A549 (cell line): ENCODE data around the gene PPM1H. TPM values are rescaled to one million over a fixed set of nuclear protein-coding genes. Genes with fewer than 3 reads are reported as not detected.

ENCODE experiments used
- ATAC-seq, 2 experiments: fragments of 200-7000 bp in 1 of 2; fragments of >200 bp in 1 of 2; cut with Nextera tagmentation in 1 of 2; cut with Tn5 transposase in 1 of 2; 3 replicates each; pipeline versions ENCODE4 v1.8.0 to v1.9.1; 2018 to 2020; ENCODE audit warnings: mild to moderate bottlenecking in 1 of 2, moderate library complexity in 1 of 2
- CTCF ChIA-PET: fragments of 300-600 bp; sonication (Branson Sonifier 250); formaldehyde crosslinking; extraction: SDS; loops from one replicate; lab custom pipeline; 2021; ENCODE audit warnings: antibody characterized with exemption, inconsistent platforms; lab: Yijun Ruan, JAX
- POLR2A ChIA-PET: fragments of 350-600 bp; formaldehyde crosslinking; extraction: SDS; loops from one replicate; lab custom pipeline; 2021; ENCODE audit warnings: antibody characterized with exemption, inconsistent platforms; lab: Yijun Ruan, JAX
- DNase-seq, 2 experiments: peaks; one replicate each; pipeline versions ENCODE4 v3.0.0 to v3.0.0-alpha.2; 2011 to 2016; ENCODE audit warnings: low read depth in 1 of 2, low spot score in 1 of 2
- FAIRE-seq: peaks from 2 replicates; lab custom pipeline; 2011; peaks lifted over from hg19 to GRCh38; lab: Jason Lieb, UNC
- H3K27ac ChIP-seq, 2 experiments: fragments of >200 bp; sonication (Bioruptor Twin); formaldehyde crosslinking; 3 replicates each; pipeline ENCODE4 v1.5.1; 2016 to 2017
- H3K4me1 ChIP-seq: fragments of >200 bp; sonication (Bioruptor Twin); formaldehyde crosslinking; 3 replicates; pipeline ENCODE4 v1.6.1; 2016
- H3K4me2 ChIP-seq: fragments of >200 bp; sonication (Bioruptor Twin); formaldehyde crosslinking; 3 replicates; pipeline ENCODE4 v1.6.1; 2016
- H3K4me3 ChIP-seq: fragments of >200 bp; sonication (Bioruptor Twin); formaldehyde crosslinking; 3 replicates; pipeline ENCODE4 v1.5.1; 2016
- H3K9me3 ChIP-seq: fragments of >200 bp; sonication (Bioruptor Twin); formaldehyde crosslinking; 3 replicates; pipeline ENCODE4 v1.6.1; 2016
- EHMT2 ChIP-seq: fragments of 200-600 bp; sonication (generic); IDR thresholded peaks from 2 replicates; pipeline ENCODE4 v1.6.1; 2016; ENCODE audit warnings: antibody characterized with exemption, low read depth, mild to moderate bottlenecking, moderate library complexity
- ESRRA ChIP-seq: fragments of 150-350 bp; IDR thresholded peaks from 2 replicates; pipeline ENCODE4 v1.6.1; 2014; ENCODE audit warnings: mild to moderate bottlenecking, low read length, borderline replicate concordance
- HEYL ChIP-seq: fragments of 250-450 bp; sonication (Bioruptor Pico); IDR thresholded peaks from 2 replicates; pipeline ENCODE4 v1.8.0; 2021; ENCODE audit warnings: mild to moderate bottlenecking, moderate library complexity
- HOXB5 ChIP-seq: fragments of 250-450 bp; sonication (Bioruptor Pico); IDR thresholded peaks from 2 replicates; pipeline ENCODE4 v1.5.0; 2020; ENCODE audit warnings: mild to moderate bottlenecking, moderate library complexity
- NPAS2 ChIP-seq: fragments of 250-450 bp; sonication (Bioruptor Pico); IDR thresholded peaks from 2 replicates; pipeline ENCODE4 v1.8.0; 2022; ENCODE audit warnings: mild to moderate bottlenecking, moderate library complexity, borderline replicate concordance
- POLR2A ChIP-seq: IDR thresholded peaks from 2 replicates; pipeline ENCODE4 v1.6.1; 2012; ENCODE audit warnings: mild to moderate bottlenecking, low read length
- RAD21 ChIP-seq, 2 experiments: fragments of >200 bp in 1 of 2; sonication (Bioruptor Twin) in 1 of 2; formaldehyde crosslinking in 1 of 2; IDR thresholded peaks in 1 of 2; conservative IDR thresholded peaks in 1 of 2; 2 replicates in 1 of 2; 3 replicates in 1 of 2; pipeline ENCODE4 v1.6.1; 2012 to 2018; ENCODE audit warnings: inconsistent platforms in 1 of 2
- RCOR1 ChIP-seq: fragments of 150-350 bp; IDR thresholded peaks from 2 replicates; pipeline ENCODE4 v1.6.1; 2014; ENCODE audit warnings: antibody characterized with exemption, low read length, low read depth
- RFX5 ChIP-seq: fragments of 450-650 bp; IDR thresholded peaks from 2 replicates; pipeline ENCODE4 v1.7.1; 2014; ENCODE audit warnings: antibody characterized with exemption, mild to moderate bottlenecking, moderate library complexity
- SREBF2 ChIP-seq: fragments of 450-650 bp; IDR thresholded peaks from 2 replicates; pipeline ENCODE4 v1.6.1; 2014; ENCODE audit warnings: mild to moderate bottlenecking, moderate library complexity
- TFCP2L1 ChIP-seq: fragments of 250-450 bp; sonication (Bioruptor Pico); IDR thresholded peaks from 2 replicates; pipeline ENCODE4 v1.5.0; 2021; ENCODE audit warnings: mild to moderate bottlenecking
- TP53 ChIP-seq: fragments of 250-450 bp; sonication (Bioruptor Pico); IDR thresholded peaks from 2 replicates; pipeline ENCODE4 v1.5.0; 2021; ENCODE audit warnings: mild to moderate bottlenecking, moderate library complexity
- WGBS: methylation state at CpG from one replicate; pipeline ENCODE4 v1.1.6; 2017; ENCODE audit errors: missing lambda C conversion rate; 5-methylcytosine and 5-hydroxymethylcytosine counted together
- polyA plus RNA-seq, 4 experiments: library from polyadenylated mRNA; depleted of rRNA in 3 of 4; stranded (reverse); fragments of >200 nt; fragmentation: RNase III in 1 of 4; extraction: RNeasy Plus Mini Kit Qiagen cat#74134 plus additional on column Dnase treatment in 1 of 4; gene quantifications; 2 replicates in 3 of 4; 3 replicates in 1 of 4; pipeline ENCODE4 v1.2.3, GENCODE V29; 2011 to 2017
- TF ChIP-seq, protein P1 (sequence below): fragments of 150-350 bp; IDR thresholded peaks from 2 replicates; pipeline ENCODE4 v1.6.1; 2014; ENCODE audit warnings: low read depth, mild to moderate bottlenecking, low read length
- TF ChIP-seq, protein P2 (sequence below): fragments of >200 bp; sonication (Bioruptor Twin); formaldehyde crosslinking; IDR thresholded peaks from 2 replicates; pipeline ENCODE4 v1.6.1; 2016
- TF ChIP-seq, protein P3 (sequence below): fragments of 200-600 bp; sonication (generic); IDR thresholded peaks from 2 replicates; pipeline ENCODE4 v1.6.1; 2016; ENCODE audit warnings: antibody characterized with exemption, mild to moderate bottlenecking, moderate library complexity
- TF ChIP-seq, protein P4 (sequence below): fragments of 250-450 bp; sonication (Bioruptor Pico); IDR thresholded peaks from 2 replicates; pipeline ENCODE4 v1.5.0; 2020; ENCODE audit warnings: low read depth, mild to moderate bottlenecking, moderate library complexity
- TF ChIP-seq, protein P5 (sequence below): IDR thresholded peaks from 2 replicates; pipeline ENCODE4 v1.6.1; 2012; ENCODE audit warnings: low read depth, borderline replicate concordance

The PPM1H gene
- polyA plus RNA-seq, 2 of the 4 experiments (the other 2 are of a cell fraction): 7.8 TPM

DNA sequence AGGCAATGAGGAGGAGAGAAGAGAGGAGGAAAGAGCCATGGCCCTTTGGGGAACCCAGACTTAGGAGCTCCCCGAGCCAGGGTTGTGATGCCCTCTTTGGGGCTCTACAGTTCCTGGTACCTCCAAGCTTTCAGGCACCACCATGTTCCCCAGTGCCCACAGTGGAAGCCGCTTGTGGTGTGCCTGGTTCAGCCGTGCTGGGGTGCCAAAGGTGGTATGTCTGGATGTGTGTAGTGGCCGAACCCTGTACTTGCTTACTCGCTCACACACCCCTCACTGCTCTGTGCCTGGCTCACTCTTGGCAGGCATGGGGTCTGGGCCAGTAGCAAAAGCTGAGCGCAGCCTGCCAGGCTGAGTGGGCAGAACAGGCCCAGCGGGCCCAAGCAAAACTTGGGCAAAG is 257.6 kb downstream of the PPM1H start:
- DNase-seq (no peak), FAIRE-seq (no peak), ATAC-seq (no peak)
- H3K27ac ChIP-seq: no peak overlapping the region
- no peak for TF ChIP-seq SREBF2
- TF ChIP-seq RFX5: no peak
- TF ChIP-seq HEYL (CRISPR knock-in tag): no peak
- no peak for TF ChIP-seq TP53 (CRISPR knock-in tag)
- TF ChIP-seq, protein P1, sequence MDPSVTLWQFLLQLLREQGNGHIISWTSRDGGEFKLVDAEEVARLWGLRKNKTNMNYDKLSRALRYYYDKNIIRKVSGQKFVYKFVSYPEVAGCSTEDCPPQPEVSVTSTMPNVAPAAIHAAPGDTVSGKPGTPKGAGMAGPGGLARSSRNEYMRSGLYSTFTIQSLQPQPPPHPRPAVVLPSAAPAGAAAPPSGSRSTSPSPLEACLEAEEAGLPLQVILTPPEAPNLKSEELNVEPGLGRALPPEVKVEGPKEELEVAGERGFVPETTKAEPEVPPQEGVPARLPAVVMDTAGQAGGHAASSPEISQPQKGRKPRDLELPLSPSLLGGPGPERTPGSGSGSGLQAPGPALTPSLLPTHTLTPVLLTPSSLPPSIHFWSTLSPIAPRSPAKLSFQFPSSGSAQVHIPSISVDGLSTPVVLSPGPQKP: no peak
- TF ChIP-seq NPAS2: no peak
- no peak for TF ChIP-seq EHMT2
- TF ChIP-seq, protein P2, sequence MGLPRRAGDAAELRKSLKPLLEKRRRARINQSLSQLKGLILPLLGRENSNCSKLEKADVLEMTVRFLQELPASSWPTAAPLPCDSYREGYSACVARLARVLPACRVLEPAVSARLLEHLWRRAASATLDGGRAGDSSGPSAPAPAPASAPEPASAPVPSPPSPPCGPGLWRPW: no peak
- TF ChIP-seq HOXB5: no peak
- no peak overlapping the region for H3K4me2 ChIP-seq
- POLR2A ChIA-PET: no interaction called here
- H3K4me1 ChIP-seq: no peaks in the 10 kb centered on the region
- no peak overlapping the region for H3K4me3 ChIP-seq
- CTCF ChIA-PET: interaction anchor here (1.3 kb wide), 1 partner anchor 117 kb away, joined by 3 read pairs; no protein-coding TSS in a partner anchor
- WGBS: 94% methylated on average over 7 of the region's 7 CpGs
- 0 out of 3 replicates have a peak, but pooled peaks cover 3% of the 10 kb centered on the region for H3K9me3 ChIP-seq

DNA sequence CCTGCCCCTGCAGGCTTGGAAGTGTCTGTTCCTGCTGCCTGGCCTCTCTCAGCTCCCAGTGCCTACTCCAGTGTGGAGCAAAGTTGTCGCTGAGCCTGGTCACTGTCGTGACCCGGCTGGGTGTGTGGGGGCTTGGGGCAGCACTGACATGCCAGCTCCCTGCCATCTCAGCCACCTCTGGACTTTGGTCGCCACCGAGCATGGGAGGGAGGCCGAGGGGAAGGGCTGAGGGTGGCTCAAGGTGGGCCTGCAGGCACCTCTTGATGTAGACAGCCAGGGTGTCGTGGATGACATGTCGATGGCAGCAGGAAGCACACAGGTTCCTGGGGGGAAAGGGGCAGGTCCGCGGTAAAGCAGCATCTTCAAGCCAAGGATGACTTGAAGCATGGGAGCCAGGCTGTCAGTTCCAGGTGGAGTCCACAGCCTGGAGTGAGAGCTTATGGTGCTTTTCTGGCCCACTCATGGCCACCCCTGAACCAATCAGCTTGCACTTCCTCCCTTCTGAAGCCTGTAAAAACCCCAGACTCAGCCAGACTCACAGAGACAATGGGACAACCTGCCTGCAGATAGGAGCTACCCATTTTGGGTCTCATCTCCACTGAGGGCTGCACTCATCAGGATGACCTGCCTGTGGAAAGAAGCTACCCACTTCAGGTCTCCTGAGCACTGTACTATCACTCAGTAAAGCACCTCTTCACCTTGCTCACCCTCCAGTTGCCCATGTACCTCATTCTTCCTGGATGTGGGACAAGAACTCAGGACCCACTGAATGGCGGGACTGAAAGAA is 258.2 kb downstream of the PPM1H start:
- ATAC-seq (no peak), FAIRE-seq (no peak), DNase-seq (no peak)
- WGBS: 92% methylated on average over 10 of the region's 11 CpGs
- H3K9me3 ChIP-seq: 0 out of 3 replicates have a peak, but pooled peaks cover 3% of the 10 kb centered on the region
- TF ChIP-seq, protein P3, sequence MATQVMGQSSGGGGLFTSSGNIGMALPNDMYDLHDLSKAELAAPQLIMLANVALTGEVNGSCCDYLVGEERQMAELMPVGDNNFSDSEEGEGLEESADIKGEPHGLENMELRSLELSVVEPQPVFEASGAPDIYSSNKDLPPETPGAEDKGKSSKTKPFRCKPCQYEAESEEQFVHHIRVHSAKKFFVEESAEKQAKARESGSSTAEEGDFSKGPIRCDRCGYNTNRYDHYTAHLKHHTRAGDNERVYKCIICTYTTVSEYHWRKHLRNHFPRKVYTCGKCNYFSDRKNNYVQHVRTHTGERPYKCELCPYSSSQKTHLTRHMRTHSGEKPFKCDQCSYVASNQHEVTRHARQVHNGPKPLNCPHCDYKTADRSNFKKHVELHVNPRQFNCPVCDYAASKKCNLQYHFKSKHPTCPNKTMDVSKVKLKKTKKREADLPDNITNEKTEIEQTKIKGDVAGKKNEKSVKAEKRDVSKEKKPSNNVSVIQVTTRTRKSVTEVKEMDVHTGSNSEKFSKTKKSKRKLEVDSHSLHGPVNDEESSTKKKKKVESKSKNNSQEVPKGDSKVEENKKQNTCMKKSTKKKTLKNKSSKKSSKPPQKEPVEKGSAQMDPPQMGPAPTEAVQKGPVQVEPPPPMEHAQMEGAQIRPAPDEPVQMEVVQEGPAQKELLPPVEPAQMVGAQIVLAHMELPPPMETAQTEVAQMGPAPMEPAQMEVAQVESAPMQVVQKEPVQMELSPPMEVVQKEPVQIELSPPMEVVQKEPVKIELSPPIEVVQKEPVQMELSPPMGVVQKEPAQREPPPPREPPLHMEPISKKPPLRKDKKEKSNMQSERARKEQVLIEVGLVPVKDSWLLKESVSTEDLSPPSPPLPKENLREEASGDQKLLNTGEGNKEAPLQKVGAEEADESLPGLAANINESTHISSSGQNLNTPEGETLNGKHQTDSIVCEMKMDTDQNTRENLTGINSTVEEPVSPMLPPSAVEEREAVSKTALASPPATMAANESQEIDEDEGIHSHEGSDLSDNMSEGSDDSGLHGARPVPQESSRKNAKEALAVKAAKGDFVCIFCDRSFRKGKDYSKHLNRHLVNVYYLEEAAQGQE: no peak
- TF ChIP-seq TFCP2L1 (CRISPR knock-in tag): no peak
- TF ChIP-seq, protein P4, sequence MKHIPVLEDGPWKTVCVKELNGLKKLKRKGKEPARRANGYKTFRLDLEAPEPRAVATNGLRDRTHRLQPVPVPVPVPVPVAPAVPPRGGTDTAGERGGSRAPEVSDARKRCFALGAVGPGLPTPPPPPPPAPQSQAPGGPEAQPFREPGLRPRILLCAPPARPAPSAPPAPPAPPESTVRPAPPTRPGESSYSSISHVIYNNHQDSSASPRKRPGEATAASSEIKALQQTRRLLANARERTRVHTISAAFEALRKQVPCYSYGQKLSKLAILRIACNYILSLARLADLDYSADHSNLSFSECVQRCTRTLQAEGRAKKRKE (CRISPR knock-in tag): no peak
- TF ChIP-seq ESRRA: no peak
- TF ChIP-seq, protein P5, sequence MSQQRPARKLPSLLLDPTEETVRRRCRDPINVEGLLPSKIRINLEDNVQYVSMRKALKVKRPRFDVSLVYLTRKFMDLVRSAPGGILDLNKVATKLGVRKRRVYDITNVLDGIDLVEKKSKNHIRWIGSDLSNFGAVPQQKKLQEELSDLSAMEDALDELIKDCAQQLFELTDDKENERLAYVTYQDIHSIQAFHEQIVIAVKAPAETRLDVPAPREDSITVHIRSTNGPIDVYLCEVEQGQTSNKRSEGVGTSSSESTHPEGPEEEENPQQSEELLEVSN: no peak
- TF ChIP-seq RAD21 (conservative IDR thresholded peaks at IDR 0.05 in 1 of 2, IDR thresholded peaks at IDR 0.05 in 1 of 2): no peak
- TF ChIP-seq RCOR1: no peak
- no peak for TF ChIP-seq POLR2A
- no peak overlapping the region for H3K4me2 ChIP-seq
- ChIA-PET CTCF (no interaction called here), POLR2A (no interaction called here)
- no peak overlapping the region for H3K27ac ChIP-seq
- H3K4me3 ChIP-seq: no peak overlapping the region
- H3K4me1 ChIP-seq: no peaks in the 10 kb centered on the region
